ENCODE measurements around the gene VWC2.

VWC2 gene

GRCh38 chr7:49885593-49886285 lies 112.3 kb downstream of the VWC2 start:
- in situ Hi-C loops (cut with HindIII; ENCODE audit: low sequenced_read_pairs), result no loop called here
- TF ChIP-seq CTCF (IDR thresholded peaks at IDR 0.05; ENCODE audit: low read depth, low read length, missing control alignments), result no peak
- H3K4me3 ChIP-seq (ENCODE audit: low read depth, low read length), result no peak overlapping the region
- DNase-seq (ENCODE audit: low read depth), result no peak

- no peak for DNase-seq (ENCODE audit: low read depth)
- TF ChIP-seq CTCF (IDR thresholded peaks at IDR 0.05; ENCODE audit: low read depth, low read length, missing control alignments), result no peak
- H3K4me3 ChIP-seq (ENCODE audit: low read depth, low read length), result no peak overlapping the region
- in situ Hi-C loops (cut with HindIII; ENCODE audit: low sequenced_read_pairs), result no loop called here
These were observed 119.0 kb downstream of the VWC2 start for GRCh38 chr7:49892481-49892880.

GRCh38 chr7:49893131-49893530 lies 119.7 kb downstream of the VWC2 start:
- in situ Hi-C loops (cut with HindIII; ENCODE audit: low sequenced_read_pairs), result no loop called here

GRCh38 chr7:49894543-49894942 lies 121.1 kb downstream of the VWC2 start:
- no peak for DNase-seq (ENCODE audit: low read depth)
- no peak for TF ChIP-seq CTCF (IDR thresholded peaks at IDR 0.05; ENCODE audit: low read depth, low read length, missing control alignments)
- no peak overlapping the region for H3K4me3 ChIP-seq (ENCODE audit: low read depth, low read length)
- in situ Hi-C loops (cut with HindIII; ENCODE audit: low sequenced_read_pairs), result no loop called here

More at GRCh38 chr7:49893131-49893530, 119.7 kb downstream of the VWC2 start:
- no peak for DNase-seq (ENCODE audit: low read depth)
- H3K4me3 ChIP-seq (ENCODE audit: low read depth, low read length), result no peak overlapping the region
- no peak for TF ChIP-seq CTCF (IDR thresholded peaks at IDR 0.05; ENCODE audit: low read depth, low read length, missing control alignments)

GRCh38 chr7:49911909-49912308 lies 138.5 kb downstream of the VWC2 start:
- in situ Hi-C loops (cut with HindIII; ENCODE audit: low sequenced_read_pairs), result no loop called here
- no peak for TF ChIP-seq CTCF (IDR thresholded peaks at IDR 0.05; ENCODE audit: low read depth, low read length, missing control alignments)
- no peak for DNase-seq (ENCODE audit: low read depth)
- no peak overlapping the region for H3K4me3 ChIP-seq (ENCODE audit: low read depth, low read length)

- no peak for TF ChIP-seq CTCF (IDR thresholded peaks at IDR 0.05; ENCODE audit: low read depth, low read length, missing control alignments)
- in situ Hi-C loops (cut with HindIII; ENCODE audit: low sequenced_read_pairs), result no loop called here
- H3K4me3 ChIP-seq (ENCODE audit: low read depth, low read length), result no peak overlapping the region
- DNase-seq (ENCODE audit: low read depth), result no peak
These were observed 153.3 kb downstream of the VWC2 start for GRCh38 chr7:49926720-49927119.

All from astrocyte of the cerebellum (primary cell).